GM12875 (cell line): ENCODE measurements around the gene KLC4.

Experiments
- H3K4me3 ChIP-seq: one replicate; pipeline ENCODE4 v1.5.1; 2011; ENCODE audit warnings: low read depth, low read length, control low read depth
- TF ChIP-seq, protein P1 (sequence below): IDR thresholded peaks from 2 replicates; pipeline ENCODE4 v1.5.1; 2011; ENCODE audit warnings: low read depth, mild to moderate bottlenecking, control low read depth, inconsistent platforms, low read length, moderate library complexity, borderline replicate concordance; ENCODE audit not compliant: insufficient read depth

KLC4 gene

DNA sequence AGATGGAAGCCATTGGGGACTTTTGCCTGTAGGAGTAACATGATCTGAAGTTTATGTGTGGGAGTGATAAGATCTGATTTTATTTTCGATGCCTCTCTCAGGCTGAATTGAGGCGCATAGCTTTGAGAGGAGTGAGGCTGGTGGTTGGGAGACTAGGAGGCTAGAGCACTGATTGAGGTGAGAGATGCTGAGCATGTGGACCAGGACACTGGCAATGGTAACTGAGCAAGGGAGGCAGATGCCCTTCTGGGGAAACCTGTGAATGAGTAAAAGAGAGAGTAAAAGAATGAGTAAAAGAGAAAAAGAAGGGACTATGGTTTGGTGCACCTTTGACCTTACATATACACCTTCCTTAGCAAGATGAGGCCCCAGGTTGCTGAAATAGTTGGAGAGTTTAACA, 35.0 kb upstream of the KLC4 start:
- TF ChIP-seq, protein P1, sequence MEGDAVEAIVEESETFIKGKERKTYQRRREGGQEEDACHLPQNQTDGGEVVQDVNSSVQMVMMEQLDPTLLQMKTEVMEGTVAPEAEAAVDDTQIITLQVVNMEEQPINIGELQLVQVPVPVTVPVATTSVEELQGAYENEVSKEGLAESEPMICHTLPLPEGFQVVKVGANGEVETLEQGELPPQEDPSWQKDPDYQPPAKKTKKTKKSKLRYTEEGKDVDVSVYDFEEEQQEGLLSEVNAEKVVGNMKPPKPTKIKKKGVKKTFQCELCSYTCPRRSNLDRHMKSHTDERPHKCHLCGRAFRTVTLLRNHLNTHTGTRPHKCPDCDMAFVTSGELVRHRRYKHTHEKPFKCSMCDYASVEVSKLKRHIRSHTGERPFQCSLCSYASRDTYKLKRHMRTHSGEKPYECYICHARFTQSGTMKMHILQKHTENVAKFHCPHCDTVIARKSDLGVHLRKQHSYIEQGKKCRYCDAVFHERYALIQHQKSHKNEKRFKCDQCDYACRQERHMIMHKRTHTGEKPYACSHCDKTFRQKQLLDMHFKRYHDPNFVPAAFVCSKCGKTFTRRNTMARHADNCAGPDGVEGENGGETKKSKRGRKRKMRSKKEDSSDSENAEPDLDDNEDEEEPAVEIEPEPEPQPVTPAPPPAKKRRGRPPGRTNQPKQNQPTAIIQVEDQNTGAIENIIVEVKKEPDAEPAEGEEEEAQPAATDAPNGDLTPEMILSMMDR = no peak
- H3K4me3 ChIP-seq = no peak overlapping the region

DNA sequence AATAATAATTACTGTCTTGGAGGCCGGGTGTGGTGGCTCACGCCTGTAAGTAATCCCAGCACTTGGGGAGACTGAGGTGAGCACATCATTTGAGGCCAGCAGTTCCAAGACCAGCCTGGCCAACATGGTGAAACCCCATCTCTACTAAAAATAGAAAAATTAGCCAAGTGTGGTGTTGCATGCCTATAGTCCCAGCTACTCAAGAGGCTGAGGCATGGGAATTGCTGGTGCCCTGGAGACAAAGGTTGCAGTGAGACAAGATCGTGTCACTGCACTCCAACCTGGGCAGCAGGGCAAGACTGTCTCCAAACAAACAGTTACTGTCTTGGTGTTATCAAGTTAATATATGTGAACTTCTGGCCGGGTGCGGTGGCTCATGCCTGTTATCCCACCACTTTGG, 33.1 kb upstream of the KLC4 start:
- no peak overlapping the region for H3K4me3 ChIP-seq
- TF ChIP-seq, protein P1 = no peak

DNA sequence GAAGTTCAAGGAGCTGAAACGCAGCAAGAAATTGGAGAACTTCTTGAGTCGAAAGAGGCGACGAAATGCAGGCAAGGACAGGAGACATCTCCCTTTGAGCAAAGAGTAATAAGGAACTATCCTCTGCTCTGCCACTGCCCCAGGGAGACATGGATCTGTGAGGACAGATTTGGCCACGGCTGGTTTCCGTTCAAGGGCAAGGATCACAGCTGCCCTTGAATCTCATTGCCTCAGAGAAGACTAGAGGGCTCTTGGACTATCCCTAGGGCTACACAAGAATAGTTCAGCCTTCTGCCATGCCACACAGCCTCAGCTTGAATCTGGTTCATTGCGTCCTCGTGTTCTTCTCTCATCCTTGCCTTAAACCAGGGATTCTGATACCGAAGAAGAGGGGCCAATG, 30.3 kb upstream of the KLC4 start:
- no peak overlapping the region for H3K4me3 ChIP-seq
- TF ChIP-seq, protein P1 = no peak

DNA sequence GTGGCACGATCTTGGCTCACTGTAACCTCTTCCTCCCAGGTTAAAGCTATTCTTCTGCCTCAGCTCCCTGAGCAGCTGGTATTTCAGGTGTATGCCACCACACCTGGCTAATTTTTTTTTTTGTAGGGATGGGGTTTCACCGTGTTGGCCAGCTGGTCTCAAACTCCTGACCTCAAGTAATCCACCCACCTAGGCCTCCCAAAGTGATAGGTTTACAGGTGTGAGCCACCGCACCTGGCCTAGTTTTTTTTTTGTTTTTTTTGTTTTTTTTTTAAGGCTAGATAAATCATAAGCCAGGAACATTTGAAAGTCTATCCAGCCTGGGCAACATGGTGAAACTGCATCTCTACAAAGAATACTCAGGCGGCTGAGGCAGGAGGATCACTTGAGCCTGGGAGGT, 27.1 kb upstream of the KLC4 start:
- TF ChIP-seq, protein P1 = no peak
- H3K4me3 ChIP-seq = no peak overlapping the region

DNA sequence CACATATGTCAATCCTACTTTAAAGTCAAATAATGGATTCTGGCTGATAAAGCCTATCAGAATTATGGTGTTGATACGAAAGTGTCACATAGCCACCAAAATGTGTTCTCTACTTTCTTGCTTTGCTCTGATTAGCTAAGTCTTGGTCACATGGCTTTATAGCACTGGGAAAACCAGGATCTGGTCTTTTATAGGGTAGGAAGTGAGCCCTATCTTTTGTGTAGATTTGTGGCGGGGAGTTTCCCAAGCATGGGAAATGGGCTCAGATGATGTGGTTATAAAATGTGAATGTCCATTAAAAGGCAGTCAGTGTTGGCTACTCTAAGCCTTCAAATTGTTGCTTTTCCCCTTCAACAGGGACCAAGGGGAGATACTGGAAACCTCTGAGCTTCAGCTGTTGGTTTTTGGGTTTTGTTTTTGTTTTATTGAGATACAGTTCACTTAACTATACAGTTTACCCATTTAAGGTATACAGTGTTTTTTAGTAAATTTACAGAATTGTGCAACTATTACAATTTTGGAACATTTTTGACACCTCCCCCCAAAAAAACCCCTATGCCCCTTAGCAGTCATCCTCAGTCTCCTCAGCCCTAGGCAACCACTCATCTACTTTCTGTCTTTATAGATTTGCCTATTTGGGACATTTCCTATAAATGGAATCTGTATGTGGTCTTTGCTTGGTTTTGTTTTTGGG, 25.8 kb upstream of the KLC4 start:
- TF ChIP-seq, protein P1 = no peak
- H3K4me3 ChIP-seq = no peak overlapping the region

DNA sequence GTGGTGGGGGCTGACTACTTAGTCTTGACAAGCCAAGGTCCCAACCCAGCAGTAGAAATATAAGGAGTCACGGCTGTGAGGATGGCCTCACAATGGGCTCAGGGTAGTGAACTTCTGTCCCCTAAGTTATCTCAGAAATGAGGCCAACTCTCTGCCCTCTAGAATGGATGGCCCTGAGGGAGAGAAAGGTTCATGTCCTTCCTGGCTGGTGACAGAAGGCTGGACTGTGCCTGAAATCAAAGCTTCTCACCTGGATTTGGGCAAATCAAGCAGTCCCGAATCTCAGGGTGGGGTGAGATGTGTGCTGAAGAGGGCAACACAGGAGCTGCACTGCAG, 25.3 kb upstream of the KLC4 start:
- H3K4me3 ChIP-seq = no peak overlapping the region
- TF ChIP-seq, protein P1 = no peak

DNA sequence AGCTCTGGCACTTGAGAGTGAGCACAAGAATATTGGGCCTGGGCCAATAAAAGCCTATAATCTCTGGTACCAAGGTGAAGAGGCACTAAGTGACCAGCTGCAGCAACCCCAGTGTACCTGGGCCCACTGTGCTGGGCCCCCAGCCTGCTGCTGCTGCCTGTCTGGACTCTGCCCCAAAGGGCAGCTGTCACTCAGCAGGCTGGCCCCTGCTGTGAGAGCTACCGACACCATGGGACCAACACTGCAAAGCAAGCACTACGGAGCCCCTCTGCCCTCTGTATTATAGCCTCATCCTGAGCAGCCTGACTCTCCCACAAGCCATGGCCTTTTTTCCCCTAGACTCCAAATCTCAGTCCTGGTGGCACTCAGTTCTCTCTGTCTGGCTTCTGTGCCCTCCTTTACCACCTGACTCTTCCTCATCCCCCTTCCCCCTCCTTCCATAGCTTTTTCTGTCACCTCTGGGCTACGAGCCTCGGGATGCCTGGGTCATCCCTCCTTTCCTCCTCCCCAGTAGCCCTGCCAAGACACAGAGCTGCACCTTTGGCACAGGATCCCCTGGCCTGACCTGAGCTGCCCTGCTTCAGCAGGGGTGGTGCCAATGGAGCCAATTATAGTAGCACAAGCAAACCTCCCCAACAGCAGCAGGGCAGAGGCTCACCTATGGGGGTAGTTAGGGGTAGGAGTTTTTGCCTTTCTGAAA, 23.8 kb upstream of the KLC4 start:
- H3K4me3 ChIP-seq = no peak overlapping the region
- TF ChIP-seq, protein P1 = no peak
